GM12892 (cell line): ENCODE data around the gene CD2BP2.

Experiments
- DNase-seq: peaks from one replicate; pipeline ENCODE4 v3.0.0; 2011; ENCODE audit not compliant: insufficient read length
- FAIRE-seq: peaks from 2 replicates; lab custom pipeline; 2011; peaks lifted over from hg19 to GRCh38; lab: Jason Lieb, UNC
- POLR2A ChIP-seq: IDR thresholded peaks from 2 replicates; pipeline ENCODE4 v1.6.1; 2011; ENCODE audit warnings: low read depth, low read length, control low read depth
- POLR2AphosphoS5 ChIP-seq: IDR thresholded peaks from 2 replicates; pipeline ENCODE4 v1.6.1; 2011; ENCODE audit warnings: low read depth, low read length, control low read depth
- TAF1 ChIP-seq: IDR thresholded peaks from 2 replicates; pipeline ENCODE4 v1.6.1; 2011; ENCODE audit warnings: low read depth, mild to moderate bottlenecking, control low read depth, low read length, borderline replicate concordance

Gene CD2BP2

DNA sequence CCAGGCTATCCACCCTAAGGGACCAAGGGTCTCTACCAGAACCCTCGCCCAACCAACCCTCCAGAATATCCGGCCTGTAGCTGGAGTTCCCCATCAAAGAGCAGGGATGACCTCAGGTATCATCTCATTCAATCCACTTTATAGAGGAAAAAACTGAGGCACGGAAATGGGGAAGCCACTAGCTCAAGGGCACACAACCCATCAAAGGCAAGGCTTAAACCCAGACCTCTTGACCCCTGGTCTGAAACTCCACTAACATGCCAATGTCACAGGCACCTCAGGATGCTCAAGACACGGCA lies 13.6 kb upstream of the CD2BP2 start:
- no peak for TF ChIP-seq TAF1
- TF ChIP-seq POLR2AphosphoS5 = no peak
- TF ChIP-seq POLR2A = no peak
- FAIRE-seq = no peak
- DNase-seq = no peak

DNA sequence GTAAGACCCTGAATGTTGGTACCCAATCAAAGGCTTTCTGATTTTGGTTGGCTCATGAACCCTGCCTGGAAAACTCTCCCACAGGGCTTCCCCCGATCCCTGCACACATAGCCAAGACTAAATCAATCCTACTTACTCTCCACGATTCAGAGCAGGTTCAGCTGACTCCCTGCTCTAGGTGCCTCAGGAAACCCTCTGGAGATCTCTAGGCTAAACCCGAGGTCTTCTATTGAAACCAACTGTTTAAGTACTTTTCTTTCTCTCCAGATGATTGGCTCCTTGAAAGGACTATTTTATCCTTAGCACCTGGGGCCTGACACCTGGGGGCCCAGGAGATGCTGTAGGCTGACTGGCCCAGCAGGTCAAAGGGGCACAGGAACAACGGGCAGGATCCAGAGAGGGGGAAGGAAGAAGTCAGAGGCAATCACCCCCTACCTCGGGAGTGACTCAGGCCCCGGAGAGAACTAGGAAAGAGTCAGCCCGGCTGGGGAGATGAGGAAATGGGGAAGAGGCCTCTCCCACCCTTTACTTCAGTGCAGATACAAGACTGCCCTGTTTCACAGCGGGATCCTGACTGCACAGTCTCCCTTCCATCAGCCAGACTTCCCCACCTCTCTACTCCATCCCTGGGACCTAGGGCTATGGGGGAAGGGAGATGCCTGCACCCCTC lies 13.1 kb upstream of the CD2BP2 start:
- no peak for FAIRE-seq

DNA sequence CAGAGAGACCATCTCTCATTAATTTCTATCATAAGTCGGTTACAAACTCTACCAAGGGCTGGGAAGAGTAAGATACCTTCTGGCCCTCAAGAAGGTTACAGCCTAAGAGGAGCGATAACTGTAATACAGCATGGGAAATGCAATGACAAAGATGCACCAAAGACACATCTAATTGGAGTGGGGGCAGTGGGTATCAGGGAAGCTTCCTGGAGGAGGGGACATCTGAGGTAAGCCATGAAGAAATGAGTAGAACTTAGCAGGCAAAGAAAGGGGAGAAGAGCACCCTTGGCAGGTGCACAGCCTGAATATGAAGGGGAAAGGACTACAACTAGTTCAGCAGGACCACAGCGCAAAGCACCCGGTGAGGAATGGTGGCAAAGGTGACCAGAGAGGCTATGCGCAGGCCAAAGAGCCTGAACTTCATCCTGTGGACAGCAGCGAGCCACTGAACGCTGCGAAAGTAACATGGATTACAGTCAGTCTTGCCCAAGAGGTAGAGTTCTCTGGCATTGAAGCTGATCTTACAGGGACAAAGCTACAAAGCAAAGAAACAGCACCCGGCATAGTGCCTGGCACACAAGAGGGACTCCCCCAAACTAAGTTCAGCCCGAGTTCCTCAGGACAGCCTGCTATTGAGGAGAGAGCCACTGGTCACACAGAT lies 12.4 kb upstream of the CD2BP2 start:
- DNase-seq (no peak), FAIRE-seq (no peak)
- no peak for TF ChIP-seq POLR2A
- TF ChIP-seq TAF1 = no peak
- TF ChIP-seq POLR2AphosphoS5 = no peak

More for the DNA sequence above, 13.1 kb upstream of the CD2BP2 start:
- no peak for TF ChIP-seq POLR2A
- no peak for TF ChIP-seq TAF1
- TF ChIP-seq POLR2AphosphoS5 = no peak
- DNase-seq = no peak

DNA sequence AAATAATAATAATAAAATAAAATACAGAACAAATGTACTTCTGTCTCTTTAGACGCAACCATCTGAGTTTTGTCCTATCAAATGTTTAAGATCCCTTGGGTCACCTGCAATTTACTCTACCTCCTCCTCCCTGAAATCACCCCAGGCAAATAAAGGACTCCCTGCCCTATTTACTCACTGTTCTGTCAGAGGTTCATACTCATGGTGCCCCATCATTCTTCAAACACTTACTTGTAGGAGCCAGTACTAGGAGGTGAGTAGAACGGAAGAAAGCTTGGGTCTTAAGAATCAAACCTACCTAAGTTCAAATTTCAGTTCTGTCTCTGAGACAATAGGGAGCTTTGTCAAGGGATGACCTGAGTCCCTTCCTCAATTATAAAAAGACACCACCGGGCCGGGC lies 11.4 kb upstream of the CD2BP2 start:
- DNase-seq = no peak
- no peak for TF ChIP-seq POLR2AphosphoS5
- FAIRE-seq = no peak

DNA sequence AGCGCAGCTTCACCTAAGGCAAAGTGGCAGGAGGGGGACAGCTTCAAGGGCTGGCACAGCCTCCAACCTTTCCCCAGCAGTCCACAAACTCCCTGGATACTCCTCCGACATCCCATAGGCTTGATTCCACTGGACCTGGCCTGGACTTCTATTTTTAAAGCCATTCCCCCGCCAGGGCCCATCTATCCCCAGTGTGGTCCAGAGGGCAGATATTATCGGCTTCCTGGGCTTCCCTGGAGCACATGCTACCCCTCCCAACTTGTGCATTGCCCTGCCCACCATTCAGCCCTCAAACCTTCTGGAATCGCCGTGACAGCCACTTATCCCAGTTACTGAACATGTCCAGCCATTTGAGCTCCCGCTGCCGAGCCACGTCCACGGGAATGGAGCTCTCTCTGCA lies 10.1 kb upstream of the CD2BP2 start:
- no peak for DNase-seq
- no peak for FAIRE-seq
- TF ChIP-seq POLR2A (no peak), TAF1 (no peak), POLR2AphosphoS5 (no peak)

DNA sequence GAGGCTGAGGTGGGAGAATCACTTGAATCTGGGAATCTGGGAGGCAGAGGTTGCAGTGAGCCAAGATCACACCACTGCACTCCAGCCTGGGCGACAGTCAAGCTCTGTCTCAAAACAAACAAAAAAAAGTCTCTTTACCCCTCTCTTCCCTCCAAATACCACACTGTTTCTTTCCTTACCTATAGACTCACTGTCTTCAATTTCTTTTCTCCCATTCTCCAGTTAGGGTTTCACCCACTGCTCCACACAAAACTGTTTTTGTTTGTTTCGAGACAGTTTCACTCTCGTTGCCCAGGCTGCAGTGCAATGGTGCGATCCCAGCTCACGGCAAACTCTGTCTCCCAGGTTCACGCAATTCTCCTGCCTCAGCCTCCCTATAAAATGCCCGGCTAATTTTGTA lies 6.1 kb upstream of the CD2BP2 start:
- TF ChIP-seq TAF1 (no peak), POLR2AphosphoS5 (no peak), POLR2A (no peak)
- DNase-seq (no peak), FAIRE-seq (no peak)

DNA sequence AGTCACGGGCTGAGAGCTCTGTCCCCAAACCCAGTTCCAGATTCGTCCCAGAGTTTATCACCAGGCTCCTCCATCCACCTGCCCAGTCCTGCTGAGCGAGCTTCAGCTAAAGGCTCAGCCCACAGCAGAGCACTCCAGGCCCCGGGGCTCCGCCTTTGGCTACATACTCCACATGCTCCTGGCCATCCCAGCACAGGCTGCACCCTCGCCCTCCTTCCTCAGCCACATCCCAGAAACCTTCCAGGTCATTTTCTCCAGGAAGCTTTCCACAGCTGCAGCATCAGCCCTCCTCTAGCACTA lies 4.7 kb upstream of the CD2BP2 start:
- TF ChIP-seq TAF1 = no peak
- TF ChIP-seq POLR2AphosphoS5 = no peak
- TF ChIP-seq POLR2A = no peak
- FAIRE-seq (no peak), DNase-seq (no peak)

GRCh38 chr16:30358990-30359870 lies 4.1 kb upstream of the CD2BP2 start:
- DNase-seq (no peak), FAIRE-seq (no peak)
- TF ChIP-seq POLR2AphosphoS5 = no peak
- TF ChIP-seq TAF1 = no peak
- no peak for TF ChIP-seq POLR2A

DNA sequence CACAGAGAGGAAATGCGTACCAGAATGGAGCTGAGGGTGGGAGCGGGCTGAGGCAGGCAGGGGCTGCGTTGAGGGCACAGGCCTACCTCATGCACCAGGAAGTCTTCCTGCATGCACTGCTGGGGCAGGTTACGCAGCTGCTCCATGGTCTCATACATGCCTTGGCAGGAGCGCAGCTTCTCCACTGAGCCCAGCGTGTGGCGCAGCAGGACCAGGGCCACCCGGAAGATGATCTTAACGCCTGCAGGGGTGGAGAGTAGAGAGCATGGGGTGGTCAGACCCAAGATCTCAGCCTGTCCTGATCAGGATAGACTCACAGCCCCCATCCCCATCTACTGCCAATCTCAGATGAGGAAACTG lies 3.4 kb upstream of the CD2BP2 start:
- FAIRE-seq (no peak), DNase-seq (no peak)
- TF ChIP-seq POLR2AphosphoS5 = no peak
- no peak for TF ChIP-seq TAF1
- no peak for TF ChIP-seq POLR2A

DNA sequence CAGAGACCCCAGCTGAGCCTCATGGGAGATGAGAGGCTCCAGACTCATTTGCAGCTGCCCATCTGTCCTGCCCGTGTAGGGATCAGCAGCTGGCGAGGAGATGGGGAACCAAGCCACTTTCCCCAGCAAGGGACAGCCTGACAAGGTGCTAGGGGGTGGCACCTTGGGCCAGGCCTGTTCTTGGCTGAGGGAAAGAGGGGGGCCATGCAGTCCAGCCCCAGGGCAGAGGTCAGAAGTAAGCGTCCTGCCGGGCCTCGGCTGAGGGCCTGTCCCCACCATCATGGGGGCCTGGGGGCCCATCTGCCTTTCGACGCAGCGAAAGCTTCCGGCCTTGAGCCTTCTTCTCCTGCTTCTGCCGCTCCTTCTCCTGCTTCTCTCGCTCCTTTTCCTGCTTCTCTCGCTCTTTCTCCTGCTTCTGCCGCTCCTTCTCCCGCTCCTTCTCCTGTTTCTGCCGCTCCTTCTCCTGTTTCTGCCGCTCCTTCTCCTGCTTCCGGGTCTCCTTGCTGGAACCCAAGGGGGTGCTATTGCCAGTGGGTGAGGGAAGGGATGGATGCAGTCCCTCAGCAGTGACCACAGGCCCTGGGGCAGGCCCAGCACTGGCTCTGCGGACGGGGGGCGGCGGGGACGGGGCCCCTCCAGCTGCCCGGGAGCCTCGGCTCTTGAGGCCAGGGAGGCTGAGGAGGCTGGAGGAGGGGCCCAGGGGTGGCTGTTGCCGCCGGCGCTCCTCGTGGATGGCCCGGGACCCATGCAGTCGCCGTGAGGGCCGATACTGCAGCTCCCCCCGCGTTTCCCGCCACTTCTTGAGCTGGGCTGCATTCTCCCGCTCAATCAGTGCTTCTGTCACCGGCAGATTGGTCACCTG lies 2.8 kb upstream of the CD2BP2 start:
- FAIRE-seq = no peak

GRCh38 chr16:30357085-30357714 lies 2.1 kb upstream of the CD2BP2 start:
- TF ChIP-seq POLR2AphosphoS5 (no peak), TAF1 (no peak), POLR2A (no peak)
- FAIRE-seq (no peak), DNase-seq (no peak)

More for the DNA sequence above, 2.8 kb upstream of the CD2BP2 start:
- TF ChIP-seq POLR2A (no peak), POLR2AphosphoS5 (no peak), TAF1 (no peak)
- no peak for DNase-seq

GRCh38 chr16:30356401-30357084 lies 1.4 kb upstream of the CD2BP2 start:
- TF ChIP-seq POLR2AphosphoS5 (no peak), POLR2A (no peak), TAF1 (no peak)
- FAIRE-seq (no peak), DNase-seq (no peak)
